NB4 (cell line): ENCODE results near the gene TRERF1.

Source experiments
- DNase-seq: peaks from one replicate; pipeline ENCODE4 v3.0.0; 2010; ENCODE audit warnings: low read depth
- H3K4me3 ChIP-seq: one replicate; pipeline ENCODE4 v1.5.1; 2011; ENCODE audit warnings: mild to moderate bottlenecking, low read depth, low read length, moderate library complexity
- CTCF ChIP-seq: IDR thresholded peaks from one replicate; pipeline ENCODE4 v1.5.1; 2012; ENCODE audit warnings: low read depth, low read length
- MAX ChIP-seq: IDR thresholded peaks from 2 replicates; pipeline ENCODE4 v1.6.1; 2011; ENCODE audit warnings: low read depth, low read length
- MYC ChIP-seq: IDR thresholded peaks from 2 replicates; pipeline ENCODE4 v1.6.1; 2011; ENCODE audit warnings: low read depth, low read length
- POLR2A ChIP-seq: IDR thresholded peaks from 2 replicates; pipeline ENCODE4 v1.6.1; 2011; ENCODE audit warnings: mild to moderate bottlenecking; ENCODE audit not compliant: insufficient read length; ENCODE audit errors: extremely low read depth

TRERF1 gene

GRCh38 chr6:42380228-42380979, 71.3 kb downstream of the TRERF1 start:
- TF ChIP-seq MYC = no peak
- H3K4me3 ChIP-seq = no peak overlapping the region
- no peak for DNase-seq

- H3K4me3 ChIP-seq = no peak overlapping the region
- no peak for TF ChIP-seq MYC
- no peak for TF ChIP-seq CTCF
- TF ChIP-seq MAX = no peak
- TF ChIP-seq POLR2A = no peak
- DNase-seq = peak; percentile 79
Measured at GRCh38 chr6:42378536-42378935, 73.2 kb downstream of the TRERF1 start.

- no peak overlapping the region for H3K4me3 ChIP-seq
- TF ChIP-seq CTCF (no peak), MYC (no peak), POLR2A (no peak), MAX (no peak)
- DNase-seq = no peak
Measured at GRCh38 chr6:42378125-42378524, 73.6 kb downstream of the TRERF1 start.

- DNase-seq = no peak
- no peak for TF ChIP-seq POLR2A
- TF ChIP-seq MYC = no peak
- no peak for TF ChIP-seq CTCF
- TF ChIP-seq MAX = no peak
- no peak overlapping the region for H3K4me3 ChIP-seq
Measured at GRCh38 chr6:42375007-42375635, 76.6 kb downstream of the TRERF1 start.

GRCh38 chr6:42374018-42374669, 77.6 kb downstream of the TRERF1 start:
- no peak for TF ChIP-seq POLR2A
- TF ChIP-seq MAX = no peak
- no peak for TF ChIP-seq CTCF
- TF ChIP-seq MYC = no peak
- DNase-seq = peak; percentile 61
- no peak overlapping the region for H3K4me3 ChIP-seq

GRCh38 chr6:42372699-42373098, 79.0 kb downstream of the TRERF1 start:
- H3K4me3 ChIP-seq = no peak overlapping the region
- 0 out of 2 replicates have a peak, but pooled peaks have one; percentile 11 for TF ChIP-seq MAX
- TF ChIP-seq CTCF = no peak
- no peak for TF ChIP-seq MYC
- no peak for TF ChIP-seq POLR2A
- peak; percentile 42 for DNase-seq
